Endothelial cell of umbilical vein (primary cell): ENCODE measurements around the gene PLEKHO1. TPM values are rescaled to one million over a fixed set of nuclear protein-coding genes. Genes with fewer than 3 reads are reported as not detected.

Experiments used
- BruUV-seq: library from RNA; stranded (reverse); fragments of 400-500 nt; replicated peaks from 2 replicates; lab custom pipeline; 2021; lab: Mats Ljungman, UMichigan
- CTCF ChIA-PET: fragments of 300-600, 350-600 bp; sonication (Branson Sonifier 250); formaldehyde crosslinking; loops from one replicate; lab custom pipeline; 2021; ENCODE audit warnings: antibody characterized with exemption, inconsistent platforms; lab: Charles Lee
- POLR2A ChIA-PET: fragments of 300-600, 350-600 bp; sonication (Branson Sonifier 250); formaldehyde crosslinking; loops from one replicate; lab custom pipeline; 2021; ENCODE audit warnings: antibody characterized with exemption, inconsistent platforms; lab: Charles Lee
- DNase-seq: peaks from one replicate; pipeline ENCODE4 v3.0.0-alpha.2; 2011; ENCODE audit warnings: low read depth, low spot score
- FAIRE-seq: peaks from 2 replicates; lab custom pipeline; 2011; peaks lifted over from hg19 to GRCh38; lab: Jason Lieb, UNC
- H2AFZ ChIP-seq: 2 replicates; pipeline ENCODE4 v1.6.0; 2012; ENCODE audit warnings: low read depth, low read length, control low read depth, inconsistent platforms
- H3K27ac ChIP-seq: 2 replicates; pipeline ENCODE4 v1.5.1; 2011; ENCODE audit warnings: low read depth, mild to moderate bottlenecking, control low read depth, low read length, moderate library complexity; ENCODE audit not compliant: insufficient read depth
- H3K27me3 ChIP-seq, 2 experiments: 2 replicates each; pipeline versions ENCODE4 v1.6.0 to v1.6.1; 2011; ENCODE audit warnings: low read length in 2 of 2, mixed read lengths in 1 of 2; ENCODE audit not compliant: control insufficient read depth in 2 of 2, insufficient read depth in 2 of 2
- H3K36me3 ChIP-seq, 2 experiments: 2 replicates in 1 of 2; 3 replicates in 1 of 2; pipeline ENCODE4 v1.5.1; 2011; ENCODE audit warnings: low read length in 2 of 2, mild to moderate bottlenecking in 1 of 2, moderate library complexity in 1 of 2; ENCODE audit not compliant: control insufficient read depth in 2 of 2, insufficient read depth in 2 of 2; ENCODE audit errors: extremely low read depth in 1 of 2
- H3K4me1 ChIP-seq: 3 replicates; pipeline ENCODE4 v1.5.1; 2011; ENCODE audit warnings: mild to moderate bottlenecking, low read length; ENCODE audit not compliant: control insufficient read depth, insufficient read depth; ENCODE audit errors: extremely low read depth
- H3K4me2 ChIP-seq: 2 replicates; pipeline ENCODE4 v1.6.1; 2011; ENCODE audit warnings: low read length, control low read depth, mixed read lengths; ENCODE audit not compliant: insufficient read depth
- H3K4me3 ChIP-seq, 3 experiments: fragments of 200-600 bp in 1 of 3; sonication (generic), shearing (Covaris generic) in 1 of 3; replicated peaks in 1 of 3; 2 replicates each; pipeline ENCODE4 v1.5.1; 2011 to 2016; ENCODE audit warnings: control low read depth in 3 of 3, low read length in 3 of 3, mild to moderate bottlenecking in 2 of 3, inconsistent platforms in 1 of 3, low read depth in 1 of 3, moderate library complexity in 1 of 3; ENCODE audit not compliant: insufficient read depth in 1 of 3
- H3K79me2 ChIP-seq: 2 replicates; pipeline ENCODE4 v1.6.0; 2012; ENCODE audit warnings: low read length, inconsistent platforms; ENCODE audit not compliant: control insufficient read depth, insufficient read depth
- H3K9ac ChIP-seq: replicated peaks from 2 replicates; pipeline ENCODE3; 2011; ENCODE audit warnings: low read length, control low read depth; ENCODE audit not compliant: insufficient read depth; ENCODE audit errors: extremely low read depth
- H3K9me1 ChIP-seq: replicated peaks from 3 replicates; pipeline ENCODE4 v1.6.0; 2011; ENCODE audit warnings: mild to moderate bottlenecking, low read length; ENCODE audit not compliant: control insufficient read depth, insufficient read depth; ENCODE audit errors: extremely low read depth
- H3K9me3 ChIP-seq: replicated peaks from 2 replicates; pipeline ENCODE4 v1.5.1; 2012; ENCODE audit warnings: low read length, inconsistent platforms; ENCODE audit not compliant: control insufficient read depth, insufficient read depth
- H4K20me1 ChIP-seq: replicated peaks from 2 replicates; pipeline ENCODE3; 2011; ENCODE audit warnings: mild to moderate bottlenecking, low read length; ENCODE audit not compliant: control insufficient read depth, insufficient read depth; ENCODE audit errors: extremely low read depth
- FOS ChIP-seq: IDR thresholded peaks from 2 replicates; pipeline ENCODE4 v1.6.1; 2011; ENCODE audit warnings: mild to moderate bottlenecking, low read length, moderate library complexity, borderline replicate concordance; ENCODE audit not compliant: insufficient read depth
- GATA2 ChIP-seq: IDR thresholded peaks from 2 replicates; pipeline ENCODE4 v1.7.0; 2011; ENCODE audit warnings: low read depth, mild to moderate bottlenecking, moderate library complexity, mixed read lengths, low read length; ENCODE audit not compliant: insufficient read length, insufficient read depth
- JUN ChIP-seq: IDR thresholded peaks from 2 replicates; pipeline ENCODE4 v1.6.1; 2011; ENCODE audit warnings: borderline replicate concordance, low read depth; ENCODE audit not compliant: insufficient read length, insufficient read depth
- dilution Hi-C: fragments of 300-500 bp; cut with MboI; formaldehyde crosslinking; loops from one replicate; pipeline ENCODE4 v1.15.0; 2019; ENCODE audit warnings: low sequenced_read_pairs; ENCODE audit not compliant: extremely low pct_ligation_motif_present
- intact Hi-C: fragments of 100-400 bp; cut with micrococcal nuclease; formaldehyde crosslinking; loops from one replicate; pipeline ENCODE4 v1.10.0; 2022
- polyA plus RNA-seq, 4 experiments: library from polyadenylated mRNA; depleted of rRNA in 3 of 4; stranded (reverse) in 3 of 4; unstranded in 1 of 4; fragments of >200 nt; gene quantifications; 2 replicates each; pipeline versions ENCODE4 v1.2.1 to v1.2.3, GENCODE V29; 2011 to 2012; ENCODE audit warnings: missing spikeins in 1 of 4
- total RNA-seq: library from RNA; stranded (reverse); gene quantifications from 2 replicates; pipeline ENCODE4 v1.2.3, GENCODE V29; 2021

Gene PLEKHO1
- total and polyA plus RNA-seq, 2 donors (not counting 3 experiments of a cell fraction or from before 2014, with no cell fraction given): 59.8 to 101 TPM

DNA sequence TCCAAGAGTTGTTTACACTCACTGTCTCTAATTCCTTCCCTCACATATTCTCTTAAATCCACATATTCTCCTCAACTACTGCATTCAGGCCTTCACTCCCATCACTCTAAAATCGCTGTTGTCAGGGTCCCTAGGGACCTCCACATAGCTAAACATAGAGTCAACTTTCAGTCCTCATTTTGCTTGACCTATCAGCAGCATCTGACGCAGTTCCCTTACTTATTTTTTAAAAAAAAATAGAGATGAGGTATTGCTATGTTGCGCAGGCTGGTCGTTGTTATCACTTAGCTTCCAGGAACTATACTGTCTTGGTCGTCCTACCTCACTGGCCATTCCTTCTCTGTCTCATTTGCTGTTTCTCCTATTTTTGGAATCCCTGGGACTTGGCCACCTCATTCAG is 11.7 kb upstream of the PLEKHO1 start:
- Histone ChIP-seq H3K27ac (no peak overlapping the region), H4K20me1 (no peaks in the 10 kb centered on the region), H3K79me2 (no peaks in the 10 kb centered on the region), H3K9me3 (no peaks in the 10 kb centered on the region), H3K36me3 (no peaks in the 10 kb centered on the region), H3K27me3 (no peaks in the 10 kb centered on the region), H3K9me1 (no peaks in the 10 kb centered on the region), H2AFZ (no peak overlapping the region), H3K4me1 (peaks cover 20% of the 10 kb centered on the region), H3K4me3 (no peak overlapping the region), H3K9ac (no peak overlapping the region), H3K4me2 (no peak overlapping the region)
- DNase-seq: no peak
- dilution Hi-C loops (no loop called here), intact Hi-C loops (no loop called here)
- no peak for TF ChIP-seq JUN
- TF ChIP-seq GATA2: no peak
- no peak for TF ChIP-seq FOS
- no TSS peak for BruUV-seq
- POLR2A ChIA-PET: interaction anchor here (0.5 kb wide), 1 partner anchor 247 kb away, joined by 3 read pairs; no protein-coding TSS in a partner anchor
- no peak for FAIRE-seq
- CTCF ChIA-PET: interaction anchor here (1.7 kb wide), 1 partner anchor 49 kb away, joined by 5 read pairs; no protein-coding TSS in a partner anchor

- Histone ChIP-seq H3K4me3 (peak overlapping the region in 1 of 3 experiments; percentile 22), H3K27ac (peak overlapping the region; percentile 91), H3K9ac (peak overlapping the region; percentile 66), H2AFZ (no peak overlapping the region), H3K4me1 (peaks cover 37% of the 10 kb centered on the region), H3K79me2 (no peaks in the 10 kb centered on the region), H3K36me3 (no peaks in the 10 kb centered on the region), H3K4me2 (peak overlapping the region; percentile 82), H3K27me3 (no peaks in the 10 kb centered on the region), H3K9me1 (no peaks in the 10 kb centered on the region), H3K9me3 (no peaks in the 10 kb centered on the region), H4K20me1 (no peaks in the 10 kb centered on the region)
- no peak for TF ChIP-seq FOS
- dilution Hi-C loops (no loop called here), intact Hi-C loops (no loop called here)
- TSS peak; percentile 28 for BruUV-seq
- POLR2A ChIA-PET: interaction anchor here (0.8 kb wide), 1 partner anchor 10 kb away, joined by 4 read pairs; no protein-coding TSS in a partner anchor
- FAIRE-seq (no peak), DNase-seq (peak; percentile 69)
- CTCF ChIA-PET: interaction anchor here (0.6 to 2.2 kb wide), 9 partner anchors 9 to 77 kb away, joined by 3 to 8 read pairs (median 4); partner anchors contain the start of gene PLEKHO1
Measured at GRCh38 chr1:150141452-150141851, 8.3 kb upstream of the PLEKHO1 start.
